GM12891 (cell line): ENCODE results near the gene DAPP1.

Experiments used
- POLR2A ChIP-seq: IDR thresholded peaks from 2 replicates; pipeline ENCODE4 v1.6.1; 2011; ENCODE audit warnings: low read depth, low read length, control low read depth
- POLR2AphosphoS5 ChIP-seq: IDR thresholded peaks from 2 replicates; pipeline ENCODE4 v1.6.1; 2011; ENCODE audit warnings: low read depth, low read length, control low read depth
- SPI1 ChIP-seq: IDR thresholded peaks from 2 replicates; pipeline ENCODE4 v1.6.1; 2011; ENCODE audit warnings: low read depth, low read length, control low read depth
- TAF1 ChIP-seq: IDR thresholded peaks from 2 replicates; pipeline ENCODE4 v1.6.1; 2011; ENCODE audit warnings: low read depth, low read length, control low read depth

GRCh38 chr4:99807666-99808065 lies 9.0 kb upstream of the DAPP1 start:
- TF ChIP-seq POLR2A, result no peak
- no peak for TF ChIP-seq POLR2AphosphoS5
- no peak for TF ChIP-seq SPI1
- no peak for TF ChIP-seq TAF1
